GM19240 (cell line): ENCODE data around the gene MAST1.
A peak's percentile ranks its signal among the peaks of the same experiment; 100 is the strongest.
"Not testable (repeated sequence)": the region's sequence is repeated elsewhere in the genome, so short reads cannot be mapped to it uniquely, and the experiment has no call there.

ENCODE experiments used
- DNase-seq: peaks from one replicate; pipeline ENCODE4 v3.0.0; 2011; ENCODE audit warnings: low spot score; ENCODE audit not compliant: insufficient read length

MAST1 gene

DNA sequence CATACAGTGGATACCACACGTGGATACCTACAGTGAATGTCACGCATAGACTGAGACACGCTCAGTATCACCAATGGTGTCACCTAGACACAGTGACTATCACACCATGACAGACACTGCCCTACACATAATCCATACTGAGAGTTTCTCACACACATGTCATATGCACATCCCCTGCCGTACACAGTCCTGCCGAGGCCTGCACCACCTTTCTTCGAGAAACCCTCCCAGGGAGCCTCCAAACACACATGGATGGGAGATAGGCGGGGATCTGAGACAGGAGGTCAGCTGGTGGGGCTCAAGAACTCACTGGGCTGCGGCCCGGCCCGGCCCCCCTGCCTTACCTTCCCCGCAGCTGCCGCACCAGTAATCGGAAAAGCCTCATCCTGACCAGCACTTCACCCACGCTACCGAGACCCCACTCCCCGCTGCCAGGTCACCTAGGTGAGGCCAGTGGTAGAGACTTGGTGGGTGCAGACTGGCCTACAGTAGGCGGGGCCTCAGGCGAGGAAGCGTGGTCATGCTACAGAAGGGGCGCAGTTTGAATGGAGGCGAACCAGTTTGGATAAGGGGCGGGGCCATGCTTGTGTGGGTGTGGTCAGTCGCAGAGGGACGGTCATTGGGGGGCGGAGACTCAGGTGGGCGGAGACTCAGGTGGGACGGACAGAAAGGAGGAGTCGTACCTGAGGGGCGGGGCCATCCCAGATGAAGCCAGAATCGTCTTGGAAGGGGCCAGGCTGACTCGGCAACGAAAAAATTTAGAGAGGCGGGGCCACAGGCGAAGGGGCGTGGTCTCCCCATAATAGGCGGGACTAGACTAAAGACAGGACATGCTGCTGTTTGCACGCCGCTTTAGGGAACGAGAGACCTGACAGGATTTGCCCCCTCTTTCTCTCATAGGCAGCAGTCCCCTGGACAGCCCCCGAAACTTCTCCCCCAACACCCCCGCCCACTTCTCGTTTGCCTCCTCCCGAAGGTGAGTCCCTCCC, 2.1 kb downstream of the MAST1 start:
- no peak for DNase-seq

DNA sequence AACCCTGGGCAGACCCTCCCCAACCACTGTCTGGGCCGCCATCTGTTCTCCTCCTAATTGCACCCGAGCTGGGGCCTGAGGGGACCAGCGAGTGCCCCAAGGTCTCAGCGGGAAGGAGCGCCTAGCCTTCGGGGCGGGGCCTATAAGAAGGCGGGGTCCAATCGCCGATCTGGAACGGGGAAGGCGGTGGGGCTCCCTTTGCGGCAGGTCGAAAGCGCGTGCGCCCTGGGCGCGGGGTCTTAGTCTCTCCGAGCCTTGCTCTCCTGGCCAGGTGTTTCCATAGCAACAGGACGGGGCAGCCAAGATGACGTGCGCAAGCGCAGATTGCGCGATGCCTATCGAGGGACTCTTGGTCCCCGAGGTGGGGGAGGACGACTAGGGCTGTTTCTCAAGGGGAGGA, 2.8 kb downstream of the MAST1 start:
- DNase-seq, result no peak

DNA sequence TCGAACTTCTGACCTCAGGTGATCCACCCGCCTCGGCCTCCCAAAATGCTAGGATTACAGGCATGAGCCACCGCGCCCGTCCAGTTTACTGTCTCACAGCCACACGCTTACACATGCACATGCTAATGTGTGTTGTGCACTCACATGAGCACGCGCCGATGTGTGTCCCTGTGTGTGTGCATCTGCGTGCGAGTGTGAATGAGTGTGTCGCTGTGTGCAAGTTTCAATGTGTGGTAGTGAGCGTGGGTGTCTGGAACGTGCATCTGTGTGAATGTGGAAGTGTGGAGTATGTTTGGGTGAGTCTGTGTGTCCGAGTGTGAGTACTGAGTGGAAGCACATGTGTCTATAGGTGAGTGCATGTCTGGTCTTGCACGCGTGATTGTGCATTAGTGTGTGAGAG, 4.2 kb downstream of the MAST1 start:
- DNase-seq, result no peak

DNA sequence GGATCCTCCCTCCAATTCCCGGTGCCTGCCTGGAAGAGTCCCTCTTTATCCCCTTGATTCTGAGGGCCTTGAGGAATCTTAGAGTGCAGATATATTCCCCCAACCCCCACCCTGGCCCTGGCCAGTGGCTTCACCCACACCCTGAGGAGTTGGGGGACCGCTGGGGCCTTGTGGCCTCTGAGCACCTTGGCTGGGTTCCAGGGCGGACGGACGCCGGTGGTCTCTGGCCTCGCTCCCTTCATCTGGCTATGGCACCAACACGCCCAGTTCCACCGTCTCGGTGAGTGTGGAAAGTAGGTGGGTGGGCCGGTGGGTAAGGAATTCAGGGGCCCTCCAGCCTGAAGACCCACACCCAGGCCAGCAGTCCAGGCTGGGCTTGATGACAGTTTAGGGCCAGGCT, 5.0 kb downstream of the MAST1 start:
- DNase-seq, result no peak

DNA sequence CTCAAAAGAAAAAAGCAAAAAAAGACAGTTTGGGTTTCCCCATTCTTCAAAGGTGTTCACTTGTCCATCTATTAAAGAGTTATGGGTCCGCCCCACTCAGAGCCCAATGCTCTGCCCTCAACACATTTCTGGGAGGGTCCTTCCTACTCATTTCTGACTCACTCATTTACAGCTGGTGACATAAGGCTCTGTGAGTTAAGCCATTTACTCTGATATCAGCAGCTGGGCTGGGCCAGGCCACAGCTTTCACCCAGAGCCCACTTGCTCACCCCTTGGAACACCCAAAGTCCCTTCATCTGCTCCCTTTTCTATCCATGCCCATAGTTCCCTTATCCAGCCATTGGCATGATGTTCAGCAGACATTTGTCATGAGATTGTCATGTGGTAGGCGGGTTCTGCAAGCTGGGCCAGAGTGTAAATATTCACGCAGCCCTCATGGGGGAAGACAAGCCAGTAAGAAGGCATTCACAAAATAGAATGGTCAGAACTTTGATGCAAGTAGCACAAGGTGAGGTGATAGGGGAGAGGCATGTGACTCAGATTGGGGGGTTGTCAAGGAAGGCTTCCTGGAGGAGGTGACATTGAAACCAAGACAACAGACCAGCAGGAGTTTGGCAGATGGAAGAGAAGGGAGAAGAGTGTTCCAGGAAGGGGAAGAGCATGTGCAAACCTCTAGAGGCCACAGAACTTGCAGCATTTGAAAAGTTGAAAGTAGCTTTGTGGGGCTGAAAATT, 5.9 kb downstream of the MAST1 start:
- DNase-seq, result no peak

DNA sequence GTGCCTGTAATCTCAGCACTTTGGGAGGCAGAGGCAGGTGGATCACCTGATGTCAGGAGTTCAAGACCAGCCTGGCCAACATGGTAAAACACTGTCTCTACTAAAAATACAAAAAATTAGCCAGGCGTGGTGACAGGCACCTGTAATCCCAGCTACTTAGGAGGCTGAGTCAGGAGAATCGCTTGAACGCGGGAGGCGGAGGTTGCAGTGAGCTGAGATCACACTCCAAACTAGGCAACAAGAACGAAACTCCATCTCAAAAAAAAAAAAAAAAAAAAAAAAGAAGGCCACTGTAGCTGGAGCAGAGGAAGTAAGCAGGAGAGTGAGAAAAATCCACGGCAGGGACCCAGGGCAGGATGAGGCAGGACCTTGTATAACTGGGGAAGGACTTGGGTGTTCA, 8.3 kb downstream of the MAST1 start:
- not testable (repeated sequence) for DNase-seq

DNA sequence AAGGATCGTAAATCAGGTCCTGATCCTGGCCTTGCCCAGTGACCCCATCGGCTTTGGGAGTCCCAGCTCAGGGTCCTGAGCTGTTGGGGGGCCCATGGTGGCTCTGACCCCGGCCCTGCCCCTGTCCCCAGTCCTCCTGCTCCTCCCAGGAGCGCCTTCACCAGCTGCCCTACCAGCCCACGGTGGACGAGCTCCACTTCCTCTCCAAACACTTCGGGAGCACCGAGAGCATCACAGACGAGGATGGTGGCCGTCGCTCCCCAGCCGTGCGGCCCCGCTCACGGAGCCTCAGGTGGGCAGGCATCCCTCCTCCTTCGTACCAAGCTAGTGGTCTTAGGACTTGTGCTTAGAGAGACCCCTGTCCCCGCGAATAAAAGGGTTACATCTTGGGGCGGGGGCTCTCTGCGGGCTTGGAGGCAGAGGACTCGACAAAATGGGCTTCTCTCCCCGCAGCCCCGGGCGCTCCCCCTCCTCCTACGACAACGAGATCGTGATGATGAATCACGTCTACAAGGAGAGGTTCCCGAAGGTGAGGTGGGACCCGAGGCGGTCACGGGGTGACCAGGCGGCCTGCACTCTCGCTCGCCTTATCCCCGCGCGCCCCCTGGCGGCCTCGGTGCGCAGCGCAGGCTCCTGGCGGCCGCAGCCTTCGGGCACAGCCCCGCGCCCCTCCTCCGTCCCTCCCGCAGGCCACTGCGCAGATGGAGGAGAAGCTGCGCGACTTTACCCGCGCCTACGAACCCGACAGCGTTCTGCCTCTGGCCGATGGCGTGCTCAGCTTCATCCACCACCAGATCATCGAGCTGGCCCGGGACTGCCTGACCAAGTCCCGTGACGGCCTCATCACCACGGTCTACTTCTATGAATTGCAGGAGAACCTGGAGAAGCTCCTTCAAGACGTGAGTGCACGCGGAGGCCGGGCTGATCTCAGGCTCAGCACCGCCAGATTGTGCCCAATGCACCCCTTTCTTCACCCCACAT, 9.1 kb downstream of the MAST1 start:
- peak; percentile 87 for DNase-seq

DNA sequence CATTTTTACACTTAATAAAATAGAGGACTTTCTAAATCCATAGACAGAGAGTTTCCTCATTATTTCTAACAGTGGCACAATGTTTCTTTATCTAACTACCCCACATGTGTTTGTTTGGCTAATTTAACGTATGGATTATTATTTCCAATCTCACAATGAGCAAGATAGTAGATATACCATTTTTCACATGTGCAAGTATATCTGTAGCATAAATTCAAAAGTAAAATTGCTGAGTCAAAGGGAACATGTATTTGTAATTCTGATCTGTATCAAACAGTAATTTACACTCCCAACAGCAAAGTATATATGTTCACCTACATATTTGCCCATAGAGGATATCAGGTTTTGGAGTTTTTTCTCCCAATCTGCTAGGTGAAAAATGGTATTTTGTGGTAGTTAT, 18.3 kb downstream of the MAST1 start:
- no peak for DNase-seq

DNA sequence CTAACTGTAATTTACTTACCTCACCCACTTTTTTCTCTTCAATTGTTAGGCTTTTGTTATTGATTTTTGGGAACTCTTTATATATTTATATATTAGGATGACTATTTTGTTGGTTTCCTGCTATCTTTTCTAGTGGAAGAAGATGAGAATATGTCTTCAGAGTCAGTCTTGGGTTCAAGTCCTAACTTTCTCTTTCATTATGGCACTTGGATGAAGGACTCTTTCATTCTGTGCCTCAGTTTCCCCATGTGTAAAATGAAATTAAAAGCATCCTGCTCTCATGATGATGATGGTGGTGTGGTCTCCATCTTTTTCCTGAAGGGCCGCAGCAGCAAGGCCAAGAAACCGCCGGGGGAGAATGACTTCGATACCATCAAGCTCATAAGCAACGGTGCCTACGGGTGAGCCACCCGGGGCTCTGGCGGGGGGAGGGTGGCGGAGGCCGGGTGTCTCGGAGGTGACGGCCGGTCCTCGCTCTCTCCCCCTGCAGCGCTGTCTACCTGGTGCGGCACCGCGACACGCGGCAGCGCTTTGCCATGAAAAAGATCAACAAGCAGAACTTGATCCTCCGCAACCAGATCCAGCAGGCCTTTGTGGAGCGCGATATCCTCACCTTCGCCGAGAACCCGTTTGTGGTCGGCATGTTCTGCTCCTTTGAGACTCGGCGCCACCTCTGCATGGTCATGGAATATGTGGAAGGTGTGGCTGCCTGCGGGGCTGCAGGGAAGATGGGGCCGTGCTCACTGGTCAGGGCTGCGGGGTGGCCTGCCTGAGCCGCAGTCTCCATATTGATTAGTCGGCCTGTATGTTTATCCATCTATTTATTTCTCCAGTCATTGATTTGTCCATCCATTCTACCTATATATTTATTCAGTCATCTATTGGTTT, 20.0 kb downstream of the MAST1 start:
- DNase-seq, result no peak

DNA sequence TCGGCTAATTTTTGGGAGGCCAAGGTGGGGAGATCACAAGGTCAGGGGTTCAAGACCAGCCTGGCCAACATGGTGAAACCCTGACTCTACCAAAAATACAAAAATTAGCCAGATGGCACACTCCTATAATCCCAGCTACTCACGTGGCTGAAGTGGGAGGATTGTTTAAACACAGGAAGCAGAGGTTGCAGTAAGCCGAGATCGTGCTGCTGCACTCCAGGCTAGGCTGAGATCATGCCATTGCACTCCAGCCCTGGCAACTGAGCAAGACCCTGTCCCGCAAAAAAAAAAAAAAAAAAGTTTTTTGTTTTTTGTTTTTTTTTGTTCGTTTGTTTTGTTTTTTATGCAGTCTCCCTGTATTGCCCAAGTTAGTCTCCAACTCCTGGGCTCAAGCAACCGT, 21.2 kb downstream of the MAST1 start:
- DNase-seq, result no peak

DNA sequence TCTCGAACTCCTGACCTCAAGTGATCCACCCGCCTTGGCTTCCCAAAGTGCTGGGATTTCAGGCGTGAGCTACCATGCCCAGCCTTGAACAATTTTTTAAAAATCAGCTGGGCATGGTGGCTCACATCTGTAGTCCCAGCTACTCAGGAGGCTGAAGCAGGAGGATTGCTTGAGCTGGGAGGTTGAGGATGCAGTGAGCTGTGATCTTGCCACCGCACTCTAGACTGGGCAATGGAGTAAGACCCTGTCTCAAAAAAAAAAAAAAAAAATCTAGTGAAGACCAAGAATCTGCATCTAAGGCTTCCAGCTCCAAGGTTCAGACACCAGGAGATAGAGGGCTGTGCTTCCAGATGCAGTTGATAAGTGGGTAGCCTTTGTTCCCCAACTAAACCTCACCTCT, 25.8 kb downstream of the MAST1 start:
- DNase-seq, result no peak

DNA sequence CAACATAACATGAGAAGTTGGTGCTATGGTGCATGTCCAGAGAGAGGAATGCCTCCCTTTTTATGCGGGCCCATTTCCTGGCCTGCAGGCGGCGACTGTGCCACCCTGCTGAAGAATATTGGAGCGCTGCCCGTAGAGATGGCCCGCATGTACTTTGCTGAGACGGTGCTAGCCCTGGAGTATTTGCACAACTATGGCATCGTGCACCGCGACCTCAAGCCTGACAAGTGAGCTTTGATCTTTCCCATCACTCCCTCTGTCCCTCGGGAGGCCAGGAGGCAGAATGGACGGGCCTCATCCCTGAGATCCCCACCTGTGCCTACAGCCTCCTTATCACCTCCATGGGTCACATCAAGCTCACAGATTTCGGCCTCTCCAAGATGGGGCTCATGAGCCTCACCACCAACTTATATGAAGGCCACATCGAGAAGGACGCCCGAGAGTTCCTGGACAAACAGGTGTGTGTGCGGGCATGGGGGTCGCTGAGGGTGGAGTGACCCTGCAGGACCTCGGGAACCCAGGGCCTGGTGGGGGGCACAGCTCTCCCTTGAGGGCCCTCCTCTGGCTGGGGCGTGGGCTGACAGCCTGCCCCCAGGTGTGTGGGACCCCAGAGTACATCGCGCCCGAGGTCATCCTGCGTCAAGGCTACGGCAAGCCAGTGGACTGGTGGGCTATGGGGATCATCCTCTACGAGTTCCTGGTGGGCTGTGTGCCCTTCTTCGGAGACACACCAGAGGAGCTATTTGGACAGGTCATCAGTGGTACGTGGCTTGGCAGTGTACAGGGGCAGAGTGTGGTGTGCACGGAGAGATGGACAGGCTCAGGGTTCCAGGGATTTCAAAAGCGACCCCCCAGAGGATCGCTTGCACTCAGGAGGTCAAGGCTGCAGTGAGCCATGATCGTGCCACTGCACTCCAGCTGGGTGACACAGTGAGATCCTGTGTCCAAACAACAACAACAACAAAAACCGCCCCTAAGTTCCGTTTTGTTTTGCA, 26.7 kb downstream of the MAST1 start:
- no peak for DNase-seq

DNA sequence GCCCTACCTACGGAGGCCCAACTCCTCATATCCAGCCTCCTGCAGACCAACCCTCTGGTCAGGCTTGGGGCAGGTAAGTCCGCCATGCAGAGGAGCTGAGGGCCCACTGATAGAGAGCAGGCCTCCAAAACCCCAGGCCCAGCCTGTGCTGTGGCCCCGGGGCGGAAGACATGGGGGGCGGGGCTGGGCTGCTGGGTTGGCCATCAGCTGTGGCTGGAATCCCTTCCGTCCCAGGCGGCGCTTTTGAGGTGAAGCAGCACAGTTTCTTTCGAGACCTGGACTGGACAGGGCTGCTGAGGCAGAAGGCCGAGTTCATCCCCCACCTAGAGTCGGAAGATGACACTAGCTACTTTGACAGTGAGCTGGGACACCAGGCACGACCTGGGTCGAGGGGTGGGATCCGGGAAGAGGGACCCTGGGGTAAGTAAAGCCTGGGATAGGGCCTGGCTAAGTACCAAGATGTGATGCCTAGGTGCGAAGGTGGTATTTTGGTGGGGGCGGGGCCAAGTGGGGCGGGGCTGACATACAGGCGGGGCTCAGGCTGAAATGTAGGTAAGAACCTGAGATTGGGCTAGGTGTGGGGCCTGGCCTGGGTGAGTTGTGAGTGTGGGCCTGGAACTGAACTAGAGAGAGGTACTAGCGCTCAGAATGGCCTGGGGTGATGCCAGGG, 27.6 kb downstream of the MAST1 start:
- no peak for DNase-seq

DNA sequence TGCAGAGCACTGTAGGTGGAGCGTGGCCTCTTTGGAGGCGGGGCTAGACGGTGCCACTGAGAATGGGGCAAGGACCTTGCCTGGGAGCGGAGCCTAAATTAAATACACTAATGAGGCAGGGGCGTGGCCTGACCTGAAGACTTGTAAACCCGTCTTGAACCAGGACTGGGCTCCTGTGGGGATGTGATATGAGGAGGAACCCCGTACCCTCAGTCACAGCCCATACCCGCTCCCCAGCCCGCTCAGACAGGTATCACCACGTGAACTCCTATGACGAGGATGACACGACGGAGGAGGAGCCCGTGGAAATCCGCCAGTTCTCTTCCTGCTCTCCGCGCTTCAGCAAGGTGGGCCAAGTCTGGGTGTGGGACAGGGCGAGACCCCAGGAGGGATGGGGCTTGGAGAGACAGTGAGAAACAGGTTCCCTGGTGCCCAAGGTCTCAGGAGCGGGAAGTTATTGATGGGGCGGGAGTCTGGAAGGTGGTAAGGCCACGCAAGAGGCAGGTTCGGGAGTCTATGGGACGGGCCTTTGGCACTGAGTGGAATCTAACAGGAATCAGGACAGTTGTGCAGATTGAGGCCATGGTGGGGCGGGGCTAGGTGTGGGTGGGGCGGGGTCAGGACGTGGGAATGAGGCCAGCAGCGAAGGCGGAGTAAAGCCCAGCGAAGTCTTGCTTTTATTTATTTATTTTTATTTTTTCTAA, 28.3 kb downstream of the MAST1 start:
- no peak for DNase-seq

DNA sequence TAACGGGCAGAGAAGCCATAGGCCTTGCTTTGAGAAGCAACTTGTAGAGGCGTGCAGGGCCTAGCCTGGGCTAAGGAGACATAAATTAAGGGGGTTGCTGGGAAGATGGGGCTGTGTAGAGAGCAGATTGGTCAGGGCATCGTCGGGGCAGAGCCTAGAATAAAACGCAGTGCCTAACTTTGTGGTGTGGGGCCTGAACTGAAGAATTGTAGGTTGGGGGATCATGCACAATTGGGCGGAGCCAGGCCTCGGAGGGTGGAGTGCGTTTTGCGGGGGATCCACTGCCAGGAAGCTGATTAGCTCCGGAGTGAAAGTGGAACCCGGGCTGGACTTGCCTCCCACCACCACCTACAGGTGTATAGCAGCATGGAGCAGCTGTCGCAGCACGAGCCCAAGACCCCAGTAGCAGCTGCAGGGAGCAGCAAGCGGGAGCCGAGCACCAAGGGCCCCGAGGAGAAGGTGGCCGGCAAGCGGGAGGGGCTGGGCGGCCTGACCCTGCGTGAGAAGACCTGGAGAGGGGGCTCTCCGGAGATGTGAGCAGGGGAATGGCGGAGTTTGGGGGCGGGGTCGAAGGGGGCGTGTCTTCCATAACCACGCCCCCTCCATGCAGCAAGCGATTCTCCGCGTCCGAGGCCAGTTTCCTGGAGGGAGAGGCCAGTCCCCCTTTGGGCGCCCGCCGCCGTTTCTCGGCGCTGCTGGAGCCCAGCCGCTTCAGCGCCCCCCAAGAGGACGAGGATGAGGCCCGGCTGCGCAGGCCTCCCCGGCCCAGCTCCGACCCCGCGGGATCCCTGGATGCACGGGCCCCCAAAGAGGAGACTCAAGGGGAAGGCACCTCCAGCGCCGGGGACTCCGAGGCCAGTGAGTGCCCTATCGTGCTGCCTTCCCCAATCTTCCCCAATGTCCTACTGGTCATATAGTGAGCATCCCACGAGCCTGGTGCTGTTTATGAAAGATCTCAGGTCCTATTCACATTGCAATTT, 29.1 kb downstream of the MAST1 start:
- peak; percentile 94 for DNase-seq

DNA sequence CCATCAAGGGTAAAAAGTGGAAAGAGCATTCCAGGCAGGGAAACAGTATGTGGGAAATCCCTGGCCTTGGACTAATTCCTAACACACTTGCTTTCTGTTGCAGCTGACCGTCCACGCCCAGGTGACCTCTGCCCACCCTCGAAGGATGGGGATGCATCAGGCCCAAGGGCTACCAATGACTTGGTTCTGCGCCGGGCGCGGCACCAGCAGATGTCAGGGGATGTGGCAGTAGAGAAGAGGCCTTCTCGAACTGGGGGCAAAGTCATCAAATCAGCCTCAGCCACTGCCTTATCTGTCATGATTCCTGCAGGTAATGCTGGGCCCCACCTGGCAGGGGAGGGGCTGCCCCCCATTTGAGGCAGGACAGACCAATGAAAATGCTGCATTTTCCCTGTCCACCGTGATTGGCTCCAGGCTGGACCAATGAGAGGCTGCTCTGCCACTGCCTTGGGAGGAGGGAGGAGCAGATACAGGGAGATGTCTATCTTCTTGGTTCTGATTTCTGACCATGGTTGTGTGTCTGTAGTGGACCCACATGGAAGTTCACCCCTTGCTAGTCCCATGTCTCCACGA, 30.3 kb downstream of the MAST1 start:
- DNase-seq, result no peak
